Nephron (organoid): ENCODE results near the gene DCP1B.

Source experiments
- H3K27ac Mint-ChIP-seq, 3 experiments: 2 replicates each; pipeline ENCODE4 v1.8.0; 2020; ENCODE audit warnings: mixed read lengths in 3 of 3, mild to moderate bottlenecking in 2 of 3, moderate library complexity in 1 of 3
- H3K27me3 Mint-ChIP-seq: 2 replicates; pipeline ENCODE4 v1.8.0; 2021; ENCODE audit warnings: low read depth, mild to moderate bottlenecking, moderate library complexity, mixed read lengths
- H3K36me3 Mint-ChIP-seq: 2 replicates; pipeline ENCODE4 v1.8.0; 2020; ENCODE audit warnings: low read depth, mixed read lengths
- H3K4me1 Mint-ChIP-seq: 2 replicates; pipeline ENCODE4 v1.8.0; 2020; ENCODE audit warnings: mixed read lengths
- H3K4me3 Mint-ChIP-seq, 3 experiments: 2 replicates each; pipeline ENCODE4 v1.8.0; 2020; ENCODE audit warnings: mild to moderate bottlenecking in 3 of 3, mixed read lengths in 3 of 3, moderate library complexity in 2 of 3
- H3K9me3 Mint-ChIP-seq: 2 replicates; pipeline ENCODE4 v1.8.0; 2020; ENCODE audit warnings: mixed read lengths
- CTCF ChIP-seq, 3 experiments: fragments of 200-600 bp; sonication (generic); IDR thresholded peaks; one replicate each; pipeline ENCODE4 v1.5.0; 2021; ENCODE audit warnings: antibody characterized with exemption in 3 of 3; ENCODE audit not compliant: unreplicated experiment in 3 of 3

DCP1B gene

GRCh38 chr12:2004113-2004929, at the start of gene DCP1B:
TSS of gene DCP1B (minus strand) at chr12:2004457. CDS start at chr12:2004431, 26 bp downstream.
- no peak for TF ChIP-seq CTCF (IDR thresholded peaks at IDR 0.05; ENCODE audit: unreplicated experiment in 3 of 3)
- H3K27me3 Mint-ChIP-seq, result no peaks in the 10 kb centered on the region
- no peaks in the 10 kb centered on the region for H3K36me3 Mint-ChIP-seq
- no peaks in the 10 kb centered on the region for H3K9me3 Mint-ChIP-seq
- peak within 1 kb of the TSS; percentile 99 for H3K4me3 Mint-ChIP-seq
- H3K4me1 Mint-ChIP-seq, result peaks cover 31% of the 10 kb centered on the region
- peak within 1 kb of the TSS; percentile 98 to 99 (median 99) for H3K27ac Mint-ChIP-seq

- no peak for TF ChIP-seq CTCF (IDR thresholded peaks at IDR 0.05; ENCODE audit: unreplicated experiment in 3 of 3)
- H3K4me3 Mint-ChIP-seq, result peak overlapping the region in 1 of 3 experiments; percentile 43
- H3K4me1 Mint-ChIP-seq, result peaks cover 50% of the 10 kb centered on the region
- no peaks in the 10 kb centered on the region for H3K9me3 Mint-ChIP-seq
- H3K27ac Mint-ChIP-seq, result no peak overlapping the region
- H3K27me3 Mint-ChIP-seq, result peaks cover 79% of the 10 kb centered on the region
- H3K36me3 Mint-ChIP-seq, result no peaks in the 10 kb centered on the region
Observed at GRCh38 chr12:2053691-2054090, 49.4 kb upstream of the DCP1B start.

GRCh38 chr12:2052826-2053678, 48.8 kb upstream of the DCP1B start, which contains the start of gene CACNA1C:
TSS of gene CACNA1C (plus strand) at chr12:2052987. CDS start at chr12:2053563, 576 bp downstream.
- Mint-ChIP-seq H3K27me3 (peaks cover 79% of the 10 kb centered on the region), H3K9me3 (no peaks in the 10 kb centered on the region), H3K36me3 (no peaks in the 10 kb centered on the region)

GRCh38 chr12:2051700-2052621, 47.7 kb upstream of the DCP1B start:
- peaks cover 37% of the 10 kb centered on the region for H3K4me1 Mint-ChIP-seq
- H3K27me3 Mint-ChIP-seq, result peaks cover 76% of the 10 kb centered on the region
- H3K27ac Mint-ChIP-seq, result peak overlapping the region; percentile 56 to 83 (median 83)
- peak overlapping the region; percentile 85 to 90 (median 87) for H3K4me3 Mint-ChIP-seq
- no peaks in the 10 kb centered on the region for H3K36me3 Mint-ChIP-seq
- TF ChIP-seq CTCF (IDR thresholded peaks at IDR 0.05; ENCODE audit: unreplicated experiment in 3 of 3), result no peak
- H3K9me3 Mint-ChIP-seq, result no peaks in the 10 kb centered on the region

More at GRCh38 chr12:2052826-2053678, 48.8 kb upstream of the DCP1B start, which contains the start of gene CACNA1C:
- Mint-ChIP-seq H3K4me1 (peaks cover 48% of the 10 kb centered on the region), H3K27ac (peak within 1 kb of the TSS; percentile 69 to 93 (median 87)), H3K4me3 (peak within 1 kb of the TSS; percentile 87 to 98 (median 94))
- TF ChIP-seq CTCF (IDR thresholded peaks at IDR 0.05; ENCODE audit: unreplicated experiment in 3 of 3), result peak; percentile 22 to 40 (median 36)
